GM21390 (cell line): ENCODE data around the gene CARS1.
A peak's percentile ranks its signal among the peaks of the same experiment; 100 is the strongest.

Source experiments
- ATAC-seq: cut with Tn5 transposase; IDR thresholded peaks from one replicate; pipeline ENCODE4 v1.9.1; 2021; ENCODE audit not compliant: unreplicated experiment

CARS1 gene

GRCh38 chr11:3057069-3057963 is at the start of gene CARS1:
TSS of gene CARS1 (minus strand) at chr11:3057423. CDS start at chr11:3057367, 56 bp downstream.
- ATAC-seq: peak; percentile 97

GRCh38 chr11:3105791-3106735 is 48.8 kb upstream of the CARS1 start:
- ATAC-seq: no peak

- no peak for ATAC-seq
Measured at GRCh38 chr11:3104961-3105790, 48.0 kb upstream of the CARS1 start.

GRCh38 chr11:3104051-3104714 is 47.0 kb upstream of the CARS1 start:
- no peak for ATAC-seq

- ATAC-seq: no peak
Measured at GRCh38 chr11:3103076-3103475, 45.9 kb upstream of the CARS1 start.

- ATAC-seq: no peak
Measured at GRCh38 chr11:3102641-3102921, 45.4 kb upstream of the CARS1 start.

GRCh38 chr11:3101921-3102640 is 44.9 kb upstream of the CARS1 start:
- ATAC-seq: no peak

- ATAC-seq: no peak
Measured at GRCh38 chr11:3099178-3099577, 42.0 kb upstream of the CARS1 start.

- no peak for ATAC-seq
Measured at GRCh38 chr11:3096909-3097530, 39.8 kb upstream of the CARS1 start.

- no peak for ATAC-seq
Measured at GRCh38 chr11:3095712-3096361, 38.6 kb upstream of the CARS1 start.

GRCh38 chr11:3094223-3094824 is 37.1 kb upstream of the CARS1 start:
- no peak for ATAC-seq

- no peak for ATAC-seq
Measured at GRCh38 chr11:3093281-3094191, 36.3 kb upstream of the CARS1 start.

- ATAC-seq: no peak
Measured at GRCh38 chr11:3092603-3093141, 35.4 kb upstream of the CARS1 start.

- ATAC-seq: peak; percentile 65
Measured at GRCh38 chr11:3091846-3092602, 34.8 kb upstream of the CARS1 start.

- ATAC-seq: no peak
Measured at GRCh38 chr11:3091081-3091845, 34.0 kb upstream of the CARS1 start.
